A549 (cell line): Measurements from ENCODE around the gene UQCC2. TPM values are rescaled to one million over a fixed set of nuclear protein-coding genes. Genes with fewer than 3 reads are reported as not detected.

Experiments
- ATAC-seq, 2 experiments: fragments of 200-7000 bp in 1 of 2; fragments of >200 bp in 1 of 2; cut with Nextera tagmentation in 1 of 2; cut with Tn5 transposase in 1 of 2; 3 replicates each; pipeline versions ENCODE4 v1.8.0 to v1.9.1; 2018 to 2020; ENCODE audit warnings: mild to moderate bottlenecking in 1 of 2, moderate library complexity in 1 of 2
- CTCF ChIA-PET: fragments of 300-600 bp; sonication (Branson Sonifier 250); formaldehyde crosslinking; extraction: SDS; loops from one replicate; lab custom pipeline; 2021; ENCODE audit warnings: antibody characterized with exemption, inconsistent platforms; lab: Yijun Ruan, JAX
- POLR2A ChIA-PET: fragments of 350-600 bp; formaldehyde crosslinking; extraction: SDS; loops from one replicate; lab custom pipeline; 2021; ENCODE audit warnings: antibody characterized with exemption, inconsistent platforms; lab: Yijun Ruan, JAX
- DNase-seq, 2 experiments: peaks; one replicate each; pipeline versions ENCODE4 v3.0.0 to v3.0.0-alpha.2; 2011 to 2016; ENCODE audit warnings: low read depth in 1 of 2, low spot score in 1 of 2
- FAIRE-seq: peaks from 2 replicates; lab custom pipeline; 2011; peaks lifted over from hg19 to GRCh38; lab: Jason Lieb, UNC
- H3K27ac ChIP-seq, 2 experiments: fragments of >200 bp; sonication (Bioruptor Twin); formaldehyde crosslinking; 3 replicates each; pipeline ENCODE4 v1.5.1; 2016 to 2017
- H3K4me1 ChIP-seq: fragments of >200 bp; sonication (Bioruptor Twin); formaldehyde crosslinking; 3 replicates; pipeline ENCODE4 v1.6.1; 2016
- H3K4me2 ChIP-seq: fragments of >200 bp; sonication (Bioruptor Twin); formaldehyde crosslinking; 3 replicates; pipeline ENCODE4 v1.6.1; 2016
- H3K4me3 ChIP-seq: fragments of >200 bp; sonication (Bioruptor Twin); formaldehyde crosslinking; 3 replicates; pipeline ENCODE4 v1.5.1; 2016
- H3K9me3 ChIP-seq: fragments of >200 bp; sonication (Bioruptor Twin); formaldehyde crosslinking; 3 replicates; pipeline ENCODE4 v1.6.1; 2016
- CBX8 ChIP-seq: fragments of 200-600 bp; sonication (generic); IDR thresholded peaks from 2 replicates; pipeline ENCODE4 v1.6.1; 2016
- CHD2 ChIP-seq: fragments of 150-350 bp; IDR thresholded peaks from 2 replicates; pipeline ENCODE4 v1.6.1; 2014; ENCODE audit warnings: low read length; ENCODE audit not compliant: partially characterized antibody
- CHD4 ChIP-seq: fragments of 200-600 bp; sonication (generic); IDR thresholded peaks from 2 replicates; pipeline ENCODE4 v1.6.1; 2016; ENCODE audit warnings: antibody characterized with exemption, mild to moderate bottlenecking, borderline replicate concordance
- EHMT2 ChIP-seq: fragments of 200-600 bp; sonication (generic); IDR thresholded peaks from 2 replicates; pipeline ENCODE4 v1.6.1; 2016; ENCODE audit warnings: antibody characterized with exemption, low read depth, mild to moderate bottlenecking, moderate library complexity
- EP300 ChIP-seq, 2 experiments: fragments of >200 bp; sonication (Bioruptor Twin); formaldehyde crosslinking; IDR thresholded peaks; 2 replicates in 1 of 2; 3 replicates in 1 of 2; pipeline ENCODE4 v1.6.1; 2016 to 2017
- FOSB ChIP-seq: fragments of 250-450 bp; sonication (Bioruptor Pico); IDR thresholded peaks from 2 replicates; pipeline ENCODE4 v1.5.0; 2020; ENCODE audit warnings: mild to moderate bottlenecking, moderate library complexity
- KDM5A ChIP-seq: fragments of 200-600 bp; sonication (generic); IDR thresholded peaks from 2 replicates; pipeline ENCODE4 v1.6.1; 2016; ENCODE audit warnings: antibody characterized with exemption, mild to moderate bottlenecking
- MAZ ChIP-seq: fragments of 150-350 bp; IDR thresholded peaks from 2 replicates; pipeline ENCODE4 v1.6.1; 2014; ENCODE audit warnings: antibody characterized with exemption, low read depth, low read length, borderline replicate concordance
- MYC ChIP-seq: IDR thresholded peaks from 2 replicates; pipeline ENCODE4 v1.6.1; 2012; ENCODE audit warnings: mild to moderate bottlenecking, inconsistent platforms, low read length, improper control_type of control experiment, borderline replicate concordance
- NPAS2 ChIP-seq: fragments of 250-450 bp; sonication (Bioruptor Pico); IDR thresholded peaks from 2 replicates; pipeline ENCODE4 v1.8.0; 2022; ENCODE audit warnings: mild to moderate bottlenecking, moderate library complexity, borderline replicate concordance
- PHF8 ChIP-seq: fragments of 200-600 bp; sonication (generic); IDR thresholded peaks from 2 replicates; pipeline ENCODE4 v1.6.1; 2016; ENCODE audit warnings: low read depth, mild to moderate bottlenecking, antibody characterized with exemption, moderate library complexity, borderline replicate concordance
- RCOR1 ChIP-seq: fragments of 150-350 bp; IDR thresholded peaks from 2 replicates; pipeline ENCODE4 v1.6.1; 2014; ENCODE audit warnings: antibody characterized with exemption, low read length, low read depth
- RFX5 ChIP-seq: fragments of 450-650 bp; IDR thresholded peaks from 2 replicates; pipeline ENCODE4 v1.7.1; 2014; ENCODE audit warnings: antibody characterized with exemption, mild to moderate bottlenecking, moderate library complexity
- SMC3 ChIP-seq: fragments of >200 bp; sonication (Bioruptor Twin); formaldehyde crosslinking; IDR thresholded peaks from 3 replicates; pipeline ENCODE4 v1.6.1; 2018; ENCODE audit warnings: inconsistent platforms
- TFCP2L1 ChIP-seq: fragments of 250-450 bp; sonication (Bioruptor Pico); IDR thresholded peaks from 2 replicates; pipeline ENCODE4 v1.5.0; 2021; ENCODE audit warnings: mild to moderate bottlenecking
- ZNF302 ChIP-seq: fragments of 250-450 bp; sonication (Bioruptor Pico); IDR thresholded peaks from 2 replicates; pipeline ENCODE4 v1.9.0; 2021; ENCODE audit warnings: inconsistent platforms, mild to moderate bottlenecking, moderate library complexity
- WGBS: methylation state at CpG from one replicate; pipeline ENCODE4 v1.1.6; 2017; ENCODE audit errors: missing lambda C conversion rate; 5-methylcytosine and 5-hydroxymethylcytosine counted together
- polyA plus RNA-seq, 4 experiments: library from polyadenylated mRNA; depleted of rRNA in 3 of 4; stranded (reverse); fragments of >200 nt; fragmentation: RNase III in 1 of 4; extraction: RNeasy Plus Mini Kit Qiagen cat#74134 plus additional on column Dnase treatment in 1 of 4; gene quantifications; 2 replicates in 3 of 4; 3 replicates in 1 of 4; pipeline ENCODE4 v1.2.3, GENCODE V29; 2011 to 2017
- TF ChIP-seq, protein P1 (sequence below): IDR thresholded peaks from 2 replicates; pipeline ENCODE4 v1.6.1; 2012
- TF ChIP-seq, protein P2 (sequence below): fragments of 200-600 bp; sonication (generic); IDR thresholded peaks from 2 replicates; pipeline ENCODE4 v1.6.1; 2016; ENCODE audit warnings: antibody characterized with exemption, mild to moderate bottlenecking, moderate library complexity
- TF ChIP-seq, protein P3 (sequence below): fragments of 450-650 bp; IDR thresholded peaks from 2 replicates; pipeline ENCODE4 v1.6.1; 2014; ENCODE audit warnings: antibody characterized with exemption
- TF ChIP-seq, protein P4 (sequence below): IDR thresholded peaks from 2 replicates; pipeline ENCODE4 v1.6.1; 2012; ENCODE audit warnings: low read depth, borderline replicate concordance
- TF ChIP-seq, protein P5 (sequence below): fragments of >200 bp; sonication (Bioruptor Twin); formaldehyde crosslinking; IDR thresholded peaks from 3 replicates; pipeline ENCODE4 v1.6.1; 2016

UQCC2 gene
- polyA plus RNA-seq, 2 of the 4 experiments (the other 2 are of a cell fraction): 65.5 to 82.0 TPM

DNA sequence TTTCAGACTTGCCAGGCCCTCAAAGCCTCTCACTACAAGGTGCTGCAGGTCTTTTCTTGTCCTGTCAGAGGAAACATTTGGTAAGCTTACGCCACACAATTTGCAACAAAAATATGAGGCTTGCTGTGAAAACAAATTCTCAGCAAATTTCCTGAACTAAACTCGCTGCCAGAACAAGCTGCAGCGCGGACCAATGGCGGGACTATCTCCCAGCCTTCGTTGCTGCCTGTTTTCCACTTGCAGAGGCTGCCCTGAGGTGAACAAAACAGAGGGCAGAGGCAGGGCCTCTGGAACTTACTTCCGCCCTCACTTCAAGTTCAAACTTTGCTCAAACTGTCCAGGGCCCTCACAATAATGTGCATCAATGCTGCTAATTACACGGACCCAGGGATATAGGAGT is 12.4 kb downstream of the UQCC2 start (continued):
- TF ChIP-seq MAZ (no peak), CHD2 (no peak), MYC (no peak), RCOR1 (no peak)
- TF ChIP-seq, protein P1, sequence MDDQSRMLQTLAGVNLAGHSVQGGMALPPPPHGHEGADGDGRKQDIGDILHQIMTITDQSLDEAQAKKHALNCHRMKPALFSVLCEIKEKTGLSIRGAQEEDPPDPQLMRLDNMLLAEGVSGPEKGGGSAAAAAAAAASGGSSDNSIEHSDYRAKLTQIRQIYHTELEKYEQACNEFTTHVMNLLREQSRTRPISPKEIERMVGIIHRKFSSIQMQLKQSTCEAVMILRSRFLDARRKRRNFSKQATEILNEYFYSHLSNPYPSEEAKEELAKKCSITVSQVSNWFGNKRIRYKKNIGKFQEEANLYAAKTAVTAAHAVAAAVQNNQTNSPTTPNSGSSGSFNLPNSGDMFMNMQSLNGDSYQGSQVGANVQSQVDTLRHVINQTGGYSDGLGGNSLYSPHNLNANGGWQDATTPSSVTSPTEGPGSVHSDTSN: no peak
- TF ChIP-seq, all 56 proteins: peak for 0

DNA sequence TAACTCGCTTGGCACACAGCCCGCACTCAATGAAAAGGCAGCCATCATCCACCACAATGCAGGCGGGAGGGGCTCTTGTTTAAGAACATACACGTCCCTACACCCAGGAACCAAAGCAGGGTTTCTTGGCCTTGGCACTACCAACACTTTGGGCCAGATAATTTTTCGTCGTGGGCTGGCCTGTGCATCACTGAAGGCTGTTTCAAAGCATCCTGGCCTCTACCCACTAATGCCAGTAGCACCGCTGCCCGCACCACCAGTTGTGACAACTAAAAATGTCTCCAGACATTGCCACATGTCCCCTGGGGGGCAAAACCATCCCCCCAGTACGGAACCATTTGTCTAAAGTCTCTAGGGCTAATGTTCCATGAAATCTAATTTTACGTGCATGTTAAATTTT is 13.0 kb downstream of the UQCC2 start:
- H3K27ac ChIP-seq: no peak overlapping the region
- ATAC-seq: no peak
- H3K9me3 ChIP-seq: no peaks in the 10 kb centered on the region
- peaks cover 31% of the 10 kb centered on the region for H3K4me1 ChIP-seq
- TF ChIP-seq, protein P2, sequence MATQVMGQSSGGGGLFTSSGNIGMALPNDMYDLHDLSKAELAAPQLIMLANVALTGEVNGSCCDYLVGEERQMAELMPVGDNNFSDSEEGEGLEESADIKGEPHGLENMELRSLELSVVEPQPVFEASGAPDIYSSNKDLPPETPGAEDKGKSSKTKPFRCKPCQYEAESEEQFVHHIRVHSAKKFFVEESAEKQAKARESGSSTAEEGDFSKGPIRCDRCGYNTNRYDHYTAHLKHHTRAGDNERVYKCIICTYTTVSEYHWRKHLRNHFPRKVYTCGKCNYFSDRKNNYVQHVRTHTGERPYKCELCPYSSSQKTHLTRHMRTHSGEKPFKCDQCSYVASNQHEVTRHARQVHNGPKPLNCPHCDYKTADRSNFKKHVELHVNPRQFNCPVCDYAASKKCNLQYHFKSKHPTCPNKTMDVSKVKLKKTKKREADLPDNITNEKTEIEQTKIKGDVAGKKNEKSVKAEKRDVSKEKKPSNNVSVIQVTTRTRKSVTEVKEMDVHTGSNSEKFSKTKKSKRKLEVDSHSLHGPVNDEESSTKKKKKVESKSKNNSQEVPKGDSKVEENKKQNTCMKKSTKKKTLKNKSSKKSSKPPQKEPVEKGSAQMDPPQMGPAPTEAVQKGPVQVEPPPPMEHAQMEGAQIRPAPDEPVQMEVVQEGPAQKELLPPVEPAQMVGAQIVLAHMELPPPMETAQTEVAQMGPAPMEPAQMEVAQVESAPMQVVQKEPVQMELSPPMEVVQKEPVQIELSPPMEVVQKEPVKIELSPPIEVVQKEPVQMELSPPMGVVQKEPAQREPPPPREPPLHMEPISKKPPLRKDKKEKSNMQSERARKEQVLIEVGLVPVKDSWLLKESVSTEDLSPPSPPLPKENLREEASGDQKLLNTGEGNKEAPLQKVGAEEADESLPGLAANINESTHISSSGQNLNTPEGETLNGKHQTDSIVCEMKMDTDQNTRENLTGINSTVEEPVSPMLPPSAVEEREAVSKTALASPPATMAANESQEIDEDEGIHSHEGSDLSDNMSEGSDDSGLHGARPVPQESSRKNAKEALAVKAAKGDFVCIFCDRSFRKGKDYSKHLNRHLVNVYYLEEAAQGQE: no peak
- TF ChIP-seq, protein P3, sequence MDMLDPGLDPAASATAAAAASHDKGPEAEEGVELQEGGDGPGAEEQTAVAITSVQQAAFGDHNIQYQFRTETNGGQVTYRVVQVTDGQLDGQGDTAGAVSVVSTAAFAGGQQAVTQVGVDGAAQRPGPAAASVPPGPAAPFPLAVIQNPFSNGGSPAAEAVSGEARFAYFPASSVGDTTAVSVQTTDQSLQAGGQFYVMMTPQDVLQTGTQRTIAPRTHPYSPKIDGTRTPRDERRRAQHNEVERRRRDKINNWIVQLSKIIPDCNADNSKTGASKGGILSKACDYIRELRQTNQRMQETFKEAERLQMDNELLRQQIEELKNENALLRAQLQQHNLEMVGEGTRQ: no peak
- TF ChIP-seq KDM5A (no peak), ZNF302 (CRISPR knock-in tag) (no peak), SMC3 (no peak), EHMT2 (no peak), MYC (no peak), PHF8 (no peak), RFX5 (no peak), NPAS2 (CRISPR knock-in tag) (no peak), EP300 (IDR thresholded peaks at IDR 0.05) (no peak), CHD4 (no peak), CHD2 (no peak), FOSB (CRISPR knock-in tag) (no peak), CBX8 (no peak), TFCP2L1 (CRISPR knock-in tag) (no peak)
- TF ChIP-seq, protein P4, sequence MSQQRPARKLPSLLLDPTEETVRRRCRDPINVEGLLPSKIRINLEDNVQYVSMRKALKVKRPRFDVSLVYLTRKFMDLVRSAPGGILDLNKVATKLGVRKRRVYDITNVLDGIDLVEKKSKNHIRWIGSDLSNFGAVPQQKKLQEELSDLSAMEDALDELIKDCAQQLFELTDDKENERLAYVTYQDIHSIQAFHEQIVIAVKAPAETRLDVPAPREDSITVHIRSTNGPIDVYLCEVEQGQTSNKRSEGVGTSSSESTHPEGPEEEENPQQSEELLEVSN: no peak
- TF ChIP-seq, protein P5, sequence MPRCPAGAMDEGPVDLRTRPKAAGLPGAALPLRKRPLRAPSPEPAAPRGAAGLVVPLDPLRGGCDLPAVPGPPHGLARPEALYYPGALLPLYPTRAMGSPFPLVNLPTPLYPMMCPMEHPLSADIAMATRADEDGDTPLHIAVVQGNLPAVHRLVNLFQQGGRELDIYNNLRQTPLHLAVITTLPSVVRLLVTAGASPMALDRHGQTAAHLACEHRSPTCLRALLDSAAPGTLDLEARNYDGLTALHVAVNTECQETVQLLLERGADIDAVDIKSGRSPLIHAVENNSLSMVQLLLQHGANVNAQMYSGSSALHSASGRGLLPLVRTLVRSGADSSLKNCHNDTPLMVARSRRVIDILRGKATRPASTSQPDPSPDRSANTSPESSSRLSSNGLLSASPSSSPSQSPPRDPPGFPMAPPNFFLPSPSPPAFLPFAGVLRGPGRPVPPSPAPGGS: no peak
- TF ChIP-seq, all 56 proteins: peak for 0
- ChIA-PET POLR2A (no interaction called here), CTCF (interaction anchor here (1.0 kb wide), 1 partner anchor 115 kb away, joined by 3 read pairs; no protein-coding TSS in a partner anchor)
- FAIRE-seq: no peak
- H3K4me3 ChIP-seq: no peak overlapping the region
- DNase-seq: no peak
- no peak overlapping the region for H3K4me2 ChIP-seq
- 89% methylated on average over 10 of the region's 10 CpGs for WGBS
